MM.1S (cell line): ENCODE measurements around the gene CTTNBP2NL.

Experiments
- DNase-seq: peaks from one replicate; pipeline ENCODE4 v3.0.0-alpha.2; 2015
- H2AFZ ChIP-seq: fragments of 300-600 bp; sonication (generic); 2 replicates; pipeline ENCODE4 v1.6.0; 2016; ENCODE audit warnings: antibody characterized with exemption, low read length
- H3F3A ChIP-seq: fragments of 300-600 bp; sonication (generic); 2 replicates; pipeline ENCODE4 v1.6.1; 2016; ENCODE audit warnings: mild to moderate bottlenecking, antibody characterized with exemption, low read length, moderate library complexity, mixed read lengths; ENCODE audit not compliant: insufficient read depth
- H3K27ac ChIP-seq: fragments of 300-600 bp; sonication (generic); 2 replicates; pipeline ENCODE4 v1.5.1; 2016; ENCODE audit warnings: mild to moderate bottlenecking, low read length
- H3K27me3 ChIP-seq: fragments of 300-600 bp; sonication (generic); replicated peaks from 2 replicates; pipeline ENCODE4 v1.6.0; 2016; ENCODE audit warnings: low read length; ENCODE audit not compliant: insufficient read depth
- H3K36me3 ChIP-seq: fragments of 300-600 bp; sonication (generic); replicated peaks from 2 replicates; pipeline ENCODE4 v1.6.1; 2016; ENCODE audit warnings: mild to moderate bottlenecking, low read length, mixed read lengths; ENCODE audit not compliant: insufficient read depth
- H3K4me1 ChIP-seq: fragments of 300-600 bp; sonication (generic); 2 replicates; pipeline ENCODE4 v1.6.1; 2016; ENCODE audit warnings: low read length, mixed read lengths
- H3K4me2 ChIP-seq: fragments of 300-600 bp; sonication (generic); 2 replicates; pipeline ENCODE4 v1.6.0; 2016; ENCODE audit warnings: low read depth, low read length
- H3K4me3 ChIP-seq: fragments of 300-600 bp; sonication (generic); 2 replicates; pipeline ENCODE4 v1.5.1; 2016; ENCODE audit warnings: low read length, mixed read lengths
- H3K79me2 ChIP-seq: fragments of 300-600 bp; sonication (generic); 2 replicates; pipeline ENCODE4 v1.6.1; 2016; ENCODE audit warnings: mixed run types, low read length, mixed read lengths
- H3K9ac ChIP-seq: fragments of 300-600 bp; sonication (generic); 2 replicates; pipeline ENCODE4 v1.6.1; 2016; ENCODE audit warnings: low read length, mixed read lengths
- H3K9me2 ChIP-seq: fragments of 300-600 bp; sonication (generic); replicated peaks from 2 replicates; pipeline ENCODE4 v1.6.1; 2016; ENCODE audit warnings: mild to moderate bottlenecking, low read length, mixed read lengths; ENCODE audit not compliant: insufficient read depth
- H3K9me3 ChIP-seq: fragments of 300-600 bp; sonication (generic); replicated peaks from 2 replicates; pipeline ENCODE4 v1.6.1; 2016; ENCODE audit warnings: mild to moderate bottlenecking, low read length, mixed read lengths; ENCODE audit not compliant: insufficient read depth
- H4K20me1 ChIP-seq: fragments of 300-600 bp; sonication (generic); 2 replicates; pipeline ENCODE4 v1.6.1; 2016; ENCODE audit warnings: mild to moderate bottlenecking, low read length, moderate library complexity, mixed read lengths; ENCODE audit not compliant: insufficient read depth
- CTCF ChIP-seq: fragments of 300-600 bp; sonication (generic); IDR thresholded peaks from 2 replicates; pipeline ENCODE4 v1.5.1; 2016; ENCODE audit warnings: antibody characterized with exemption, low read length, mixed read lengths
- EZH2 ChIP-seq: fragments of 300-600 bp; sonication (generic); optimal IDR thresholded peaks from 2 replicates; pipeline ENCODE3; 2017; ENCODE audit warnings: low read depth, mild to moderate bottlenecking, antibody characterized with exemption, low read length, mixed read lengths
- EZH2phosphoT487 ChIP-seq: fragments of 300-600 bp; sonication (generic); IDR thresholded peaks from 2 replicates; pipeline ENCODE4 v1.6.1; 2018; ENCODE audit warnings: antibody characterized with exemption, low read length

The CTTNBP2NL gene

GRCh38 chr1:112410673-112411072 lies 14.7 kb downstream of the CTTNBP2NL start:
- H3K9me3 ChIP-seq = no peaks in the 10 kb centered on the region
- H2AFZ ChIP-seq = no peak overlapping the region
- H3K4me1 ChIP-seq = no peaks in the 10 kb centered on the region
- no peak overlapping the region for H3K27ac ChIP-seq
- H3K4me2 ChIP-seq = no peak overlapping the region
- no peak for TF ChIP-seq EZH2
- no peak for TF ChIP-seq EZH2phosphoT487
- no peak for TF ChIP-seq CTCF
- H3F3A ChIP-seq = no peaks in the 10 kb centered on the region
- H3K36me3 ChIP-seq = no peaks in the 10 kb centered on the region
- DNase-seq = no peak
- no peaks in the 10 kb centered on the region for H3K9me2 ChIP-seq
- H3K27me3 ChIP-seq = no peaks in the 10 kb centered on the region
- H3K9ac ChIP-seq = no peak overlapping the region
- no peak overlapping the region for H3K4me3 ChIP-seq
- no peaks in the 10 kb centered on the region for H3K79me2 ChIP-seq
- H4K20me1 ChIP-seq = no peaks in the 10 kb centered on the region

GRCh38 chr1:112417271-112417670 lies 21.3 kb downstream of the CTTNBP2NL start:
- H3K27me3 ChIP-seq = no peaks in the 10 kb centered on the region
- no peak overlapping the region for H3K9ac ChIP-seq
- no peak for TF ChIP-seq CTCF
- no peak for TF ChIP-seq EZH2
- no peak for TF ChIP-seq EZH2phosphoT487
- no peak overlapping the region for H3K27ac ChIP-seq
- no peaks in the 10 kb centered on the region for H3K36me3 ChIP-seq
- H3K4me3 ChIP-seq = no peak overlapping the region
- H2AFZ ChIP-seq = no peak overlapping the region
- H3K9me3 ChIP-seq = no peaks in the 10 kb centered on the region
- no peaks in the 10 kb centered on the region for H3K4me1 ChIP-seq
- no peak for DNase-seq
- H4K20me1 ChIP-seq = no peaks in the 10 kb centered on the region
- no peak overlapping the region for H3K4me2 ChIP-seq
- H3K9me2 ChIP-seq = no peaks in the 10 kb centered on the region
- H3F3A ChIP-seq = no peaks in the 10 kb centered on the region
- no peaks in the 10 kb centered on the region for H3K79me2 ChIP-seq

- Histone ChIP-seq H3K36me3 (no peaks in the 10 kb centered on the region), H3K9ac (no peak overlapping the region), H4K20me1 (no peaks in the 10 kb centered on the region), H3K79me2 (no peaks in the 10 kb centered on the region), H3K9me2 (no peaks in the 10 kb centered on the region), H3K27ac (no peak overlapping the region), H3F3A (no peaks in the 10 kb centered on the region), H3K4me1 (no peaks in the 10 kb centered on the region), H3K27me3 (no peaks in the 10 kb centered on the region), H3K4me3 (no peak overlapping the region), H2AFZ (no peak overlapping the region), H3K9me3 (no peaks in the 10 kb centered on the region), H3K4me2 (no peak overlapping the region)
- TF ChIP-seq EZH2 = no peak
- TF ChIP-seq CTCF = no peak
- no peak for TF ChIP-seq EZH2phosphoT487
- no peak for DNase-seq
These were observed 22.3 kb downstream of the CTTNBP2NL start for GRCh38 chr1:112418099-112418892.
